ENCODE data around the gene CDK16. TPM values are rescaled to one million over a fixed set of nuclear protein-coding genes. Genes with fewer than 3 reads are reported as not detected.

The CDK16 gene
- total and polyA plus RNA-seq, 2 donors (not counting 3 experiments of a cell fraction or from before 2014, with no cell fraction given): 99.9 to 149 TPM

DNA sequence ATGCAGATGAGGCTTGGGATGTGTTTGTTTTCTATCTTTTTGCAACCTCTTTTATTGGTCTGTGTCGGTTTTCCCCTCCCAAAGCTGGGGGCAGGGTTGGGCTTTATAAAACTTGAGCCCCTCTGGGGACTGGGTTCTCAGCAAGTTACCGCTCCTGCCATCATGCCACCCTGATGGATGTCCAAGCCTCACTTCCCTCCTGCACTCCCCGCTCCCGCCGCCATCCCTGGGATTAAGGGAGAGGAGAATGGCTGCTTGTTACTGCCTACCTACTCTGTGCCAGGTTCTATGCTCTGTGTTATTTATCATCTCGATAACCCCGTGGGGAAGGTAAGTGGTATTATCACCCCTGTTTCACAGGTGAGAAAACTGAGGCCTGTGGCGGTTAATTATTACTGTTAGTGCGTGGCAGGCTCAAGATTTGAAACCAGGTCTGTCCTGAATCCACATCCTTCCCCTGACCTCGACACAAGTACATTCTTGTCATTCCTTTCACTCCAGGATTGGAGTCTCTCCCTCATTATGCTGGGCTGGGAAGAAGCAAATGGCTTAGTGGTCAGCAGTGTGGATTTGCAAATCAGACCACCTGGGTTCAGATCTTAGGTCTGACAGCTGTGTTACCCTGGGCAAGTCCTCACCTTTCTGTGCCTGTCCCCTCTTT, 20.3 kb upstream of the CDK16 start:
- Histone ChIP-seq H3K36me3 (ENCODE audit: control insufficient read depth in 2 of 2, extremely low read depth in 1 of 2, insufficient read depth in 2 of 2, low read length in 2 of 2) (peaks cover 12 to 44% of the 10 kb centered on the region in 2 experiments), H3K9me3 (replicated peaks; ENCODE audit: control insufficient read depth, insufficient read depth, low read length) (no peaks in the 10 kb centered on the region), H3K4me3 (replicated peaks in 1 of 3; ENCODE audit: insufficient read depth in 1 of 3, low read depth in 1 of 3, low read length in 3 of 3) (no peak overlapping the region), H3K9ac (replicated peaks; ENCODE audit: extremely low read depth, insufficient read depth, low read length) (no peak overlapping the region), H3K27ac (ENCODE audit: insufficient read depth, low read depth, low read length) (no peak overlapping the region), H3K79me2 (ENCODE audit: control insufficient read depth, insufficient read depth, low read length) (peaks cover 58% of the 10 kb centered on the region), H4K20me1 (replicated peaks; ENCODE audit: control insufficient read depth, extremely low read depth, insufficient read depth, low read length) (no peaks in the 10 kb centered on the region), H2AFZ (ENCODE audit: low read depth, low read length) (no peak overlapping the region), H3K4me1 (ENCODE audit: control insufficient read depth, extremely low read depth, insufficient read depth, low read length) (peaks cover 25% of the 10 kb centered on the region), H3K9me1 (replicated peaks; ENCODE audit: control insufficient read depth, extremely low read depth, insufficient read depth, low read length) (no peaks in the 10 kb centered on the region), H3K4me2 (ENCODE audit: insufficient read depth, low read length) (no peak overlapping the region), H3K27me3 (ENCODE audit: control insufficient read depth in 2 of 2, insufficient read depth in 2 of 2, low read length in 2 of 2) (no peaks in the 10 kb centered on the region)
- dilution Hi-C loops (cut with MboI; ENCODE audit: extremely low pct_ligation_motif_present, low sequenced_read_pairs): no loop called here
- POLR2A ChIA-PET: no interaction called here
- BruUV-seq (replicated peaks): no TSS peak
- CTCF ChIA-PET: no interaction called here
- no peak for TF ChIP-seq MYC (IDR thresholded peaks at IDR 0.05; ENCODE audit: low read depth, low read length)
- TF ChIP-seq FOS (IDR thresholded peaks at IDR 0.05; ENCODE audit: borderline replicate concordance, insufficient read depth, low read length): no peak
- TF ChIP-seq, protein P1, sequence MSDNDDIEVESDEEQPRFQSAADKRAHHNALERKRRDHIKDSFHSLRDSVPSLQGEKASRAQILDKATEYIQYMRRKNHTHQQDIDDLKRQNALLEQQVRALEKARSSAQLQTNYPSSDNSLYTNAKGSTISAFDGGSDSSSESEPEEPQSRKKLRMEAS (IDR thresholded peaks at IDR 0.05; ENCODE audit: insufficient read depth, insufficient read length): no peak
- no peak for TF ChIP-seq POLR2AphosphoS5 (IDR thresholded peaks at IDR 0.05; ENCODE audit: insufficient read depth, low read depth, low read length)
- TF ChIP-seq JUN (IDR thresholded peaks at IDR 0.05; ENCODE audit: borderline replicate concordance, insufficient read depth, insufficient read length, low read depth): no peak
- no peak for TF ChIP-seq GATA2 (IDR thresholded peaks at IDR 0.05; ENCODE audit: insufficient read depth, insufficient read length, low read depth, low read length)
- intact Hi-C loops (cut with micrococcal nuclease): no loop called here
- FAIRE-seq (no peak), DNase-seq (ENCODE audit: low read depth, low spot score) (no peak)

DNA sequence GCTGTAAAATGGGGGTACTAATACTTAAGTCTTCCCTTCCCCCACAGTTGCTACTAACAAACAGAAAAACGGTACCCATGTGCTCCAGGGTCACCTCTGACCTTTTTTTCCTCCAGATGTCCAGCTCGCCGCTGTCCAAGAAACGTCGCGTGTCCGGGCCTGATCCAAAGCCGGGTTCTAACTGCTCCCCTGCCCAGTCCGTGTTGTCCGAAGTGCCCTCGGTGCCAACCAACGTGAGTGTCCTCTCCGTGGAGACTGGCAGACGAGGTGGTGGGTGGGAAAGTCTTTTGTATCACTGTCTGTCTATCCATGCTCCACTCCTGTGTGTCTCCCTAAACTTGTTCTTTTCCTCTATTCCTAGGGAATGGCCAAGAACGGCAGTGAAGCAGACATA, 19.8 kb upstream of the CDK16 start:
- Histone ChIP-seq H3K4me2 (ENCODE audit: insufficient read depth, low read length) (no peak overlapping the region), H3K79me2 (ENCODE audit: control insufficient read depth, insufficient read depth, low read length) (peaks cover 58% of the 10 kb centered on the region), H2AFZ (ENCODE audit: low read depth, low read length) (no peak overlapping the region), H3K27ac (ENCODE audit: insufficient read depth, low read depth, low read length) (no peak overlapping the region), H3K36me3 (ENCODE audit: control insufficient read depth in 2 of 2, extremely low read depth in 1 of 2, insufficient read depth in 2 of 2, low read length in 2 of 2) (peaks cover 12 to 45% of the 10 kb centered on the region in 2 experiments), H3K9me1 (replicated peaks; ENCODE audit: control insufficient read depth, extremely low read depth, insufficient read depth, low read length) (no peaks in the 10 kb centered on the region), H3K4me3 (replicated peaks in 1 of 3; ENCODE audit: insufficient read depth in 1 of 3, low read depth in 1 of 3, low read length in 3 of 3) (no peak overlapping the region), H3K27me3 (ENCODE audit: control insufficient read depth in 2 of 2, insufficient read depth in 2 of 2, low read length in 2 of 2) (no peaks in the 10 kb centered on the region), H3K9me3 (replicated peaks; ENCODE audit: control insufficient read depth, insufficient read depth, low read length) (no peaks in the 10 kb centered on the region), H3K9ac (replicated peaks; ENCODE audit: extremely low read depth, insufficient read depth, low read length) (no peak overlapping the region), H4K20me1 (replicated peaks; ENCODE audit: control insufficient read depth, extremely low read depth, insufficient read depth, low read length) (no peaks in the 10 kb centered on the region), H3K4me1 (ENCODE audit: control insufficient read depth, extremely low read depth, insufficient read depth, low read length) (peaks cover 23% of the 10 kb centered on the region)
- TF ChIP-seq, protein P1 (IDR thresholded peaks at IDR 0.05; ENCODE audit: insufficient read depth, insufficient read length): no peak
- TF ChIP-seq POLR2AphosphoS5 (IDR thresholded peaks at IDR 0.05; ENCODE audit: insufficient read depth, low read depth, low read length) (no peak), FOS (IDR thresholded peaks at IDR 0.05; ENCODE audit: borderline replicate concordance, insufficient read depth, low read length) (no peak), GATA2 (IDR thresholded peaks at IDR 0.05; ENCODE audit: insufficient read depth, insufficient read length, low read depth, low read length) (no peak), JUN (IDR thresholded peaks at IDR 0.05; ENCODE audit: borderline replicate concordance, insufficient read depth, insufficient read length, low read depth) (no peak), POLR2A (IDR thresholded peaks at IDR 0.05; ENCODE audit: low read depth, low read length) (no peak), EZH2 (IDR thresholded peaks at IDR 0.05; ENCODE audit: borderline replicate concordance, low read depth, low read length, severe bottlenecking) (no peak), MYC (IDR thresholded peaks at IDR 0.05; ENCODE audit: low read depth, low read length) (no peak)
- TF ChIP-seq, protein P2, sequence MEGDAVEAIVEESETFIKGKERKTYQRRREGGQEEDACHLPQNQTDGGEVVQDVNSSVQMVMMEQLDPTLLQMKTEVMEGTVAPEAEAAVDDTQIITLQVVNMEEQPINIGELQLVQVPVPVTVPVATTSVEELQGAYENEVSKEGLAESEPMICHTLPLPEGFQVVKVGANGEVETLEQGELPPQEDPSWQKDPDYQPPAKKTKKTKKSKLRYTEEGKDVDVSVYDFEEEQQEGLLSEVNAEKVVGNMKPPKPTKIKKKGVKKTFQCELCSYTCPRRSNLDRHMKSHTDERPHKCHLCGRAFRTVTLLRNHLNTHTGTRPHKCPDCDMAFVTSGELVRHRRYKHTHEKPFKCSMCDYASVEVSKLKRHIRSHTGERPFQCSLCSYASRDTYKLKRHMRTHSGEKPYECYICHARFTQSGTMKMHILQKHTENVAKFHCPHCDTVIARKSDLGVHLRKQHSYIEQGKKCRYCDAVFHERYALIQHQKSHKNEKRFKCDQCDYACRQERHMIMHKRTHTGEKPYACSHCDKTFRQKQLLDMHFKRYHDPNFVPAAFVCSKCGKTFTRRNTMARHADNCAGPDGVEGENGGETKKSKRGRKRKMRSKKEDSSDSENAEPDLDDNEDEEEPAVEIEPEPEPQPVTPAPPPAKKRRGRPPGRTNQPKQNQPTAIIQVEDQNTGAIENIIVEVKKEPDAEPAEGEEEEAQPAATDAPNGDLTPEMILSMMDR (IDR thresholded peaks at IDR 0.05; ENCODE audit: extremely low read depth in 1 of 2, insufficient read depth in 1 of 2, low read depth in 1 of 2, low read length in 2 of 2): no peak
- ChIA-PET CTCF (no interaction called here), POLR2A (no interaction called here)
- FAIRE-seq (no peak), DNase-seq (ENCODE audit: low read depth, low spot score) (no peak)
- intact Hi-C loops (cut with micrococcal nuclease): no loop called here
- no TSS peak for BruUV-seq (replicated peaks)
- dilution Hi-C loops (cut with MboI; ENCODE audit: extremely low pct_ligation_motif_present, low sequenced_read_pairs): no loop called here

Data from endothelial cell of umbilical vein (primary cell).